ENCODE results near the gene GPR146.

DNA sequence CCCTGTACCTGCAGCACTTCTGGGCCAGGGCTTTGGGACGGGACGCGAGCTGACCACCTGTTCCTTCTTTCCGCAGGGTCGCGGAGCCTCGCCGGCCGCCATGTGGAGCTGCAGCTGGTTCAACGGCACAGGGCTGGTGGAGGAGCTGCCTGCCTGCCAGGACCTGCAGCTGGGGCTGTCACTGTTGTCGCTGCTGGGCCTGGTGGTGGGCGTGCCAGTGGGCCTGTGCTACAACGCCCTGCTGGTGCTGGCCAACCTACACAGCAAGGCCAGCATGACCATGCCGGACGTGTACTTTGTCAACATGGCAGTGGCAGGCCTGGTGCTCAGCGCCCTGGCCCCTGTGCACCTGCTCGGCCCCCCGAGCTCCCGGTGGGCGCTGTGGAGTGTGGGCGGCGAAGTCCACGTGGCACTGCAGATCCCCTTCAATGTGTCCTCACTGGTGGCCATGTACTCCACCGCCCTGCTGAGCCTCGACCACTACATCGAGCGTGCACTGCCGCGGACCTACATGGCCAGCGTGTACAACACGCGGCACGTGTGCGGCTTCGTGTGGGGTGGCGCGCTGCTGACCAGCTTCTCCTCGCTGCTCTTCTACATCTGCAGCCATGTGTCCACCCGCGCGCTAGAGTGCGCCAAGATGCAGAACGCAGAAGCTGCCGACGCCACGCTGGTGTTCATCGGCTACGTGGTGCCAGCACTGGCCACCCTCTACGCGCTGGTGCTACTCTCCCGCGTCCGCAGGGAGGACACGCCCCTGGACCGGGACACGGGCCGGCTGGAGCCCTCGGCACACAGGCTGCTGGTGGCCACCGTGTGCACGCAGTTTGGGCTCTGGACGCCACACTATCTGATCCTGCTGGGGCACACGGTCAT lies 13.3 kb downstream of the GPR146 start:
- TF ChIP-seq, protein P1, sequence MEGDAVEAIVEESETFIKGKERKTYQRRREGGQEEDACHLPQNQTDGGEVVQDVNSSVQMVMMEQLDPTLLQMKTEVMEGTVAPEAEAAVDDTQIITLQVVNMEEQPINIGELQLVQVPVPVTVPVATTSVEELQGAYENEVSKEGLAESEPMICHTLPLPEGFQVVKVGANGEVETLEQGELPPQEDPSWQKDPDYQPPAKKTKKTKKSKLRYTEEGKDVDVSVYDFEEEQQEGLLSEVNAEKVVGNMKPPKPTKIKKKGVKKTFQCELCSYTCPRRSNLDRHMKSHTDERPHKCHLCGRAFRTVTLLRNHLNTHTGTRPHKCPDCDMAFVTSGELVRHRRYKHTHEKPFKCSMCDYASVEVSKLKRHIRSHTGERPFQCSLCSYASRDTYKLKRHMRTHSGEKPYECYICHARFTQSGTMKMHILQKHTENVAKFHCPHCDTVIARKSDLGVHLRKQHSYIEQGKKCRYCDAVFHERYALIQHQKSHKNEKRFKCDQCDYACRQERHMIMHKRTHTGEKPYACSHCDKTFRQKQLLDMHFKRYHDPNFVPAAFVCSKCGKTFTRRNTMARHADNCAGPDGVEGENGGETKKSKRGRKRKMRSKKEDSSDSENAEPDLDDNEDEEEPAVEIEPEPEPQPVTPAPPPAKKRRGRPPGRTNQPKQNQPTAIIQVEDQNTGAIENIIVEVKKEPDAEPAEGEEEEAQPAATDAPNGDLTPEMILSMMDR (conservative IDR thresholded peaks at IDR 0.05; ENCODE audit: low read depth, low read length), result no peak
- TF ChIP-seq POLR2A (IDR thresholded peaks at IDR 0.05; ENCODE audit: low read depth, low read length), result no peak
- TF ChIP-seq, protein P2, sequence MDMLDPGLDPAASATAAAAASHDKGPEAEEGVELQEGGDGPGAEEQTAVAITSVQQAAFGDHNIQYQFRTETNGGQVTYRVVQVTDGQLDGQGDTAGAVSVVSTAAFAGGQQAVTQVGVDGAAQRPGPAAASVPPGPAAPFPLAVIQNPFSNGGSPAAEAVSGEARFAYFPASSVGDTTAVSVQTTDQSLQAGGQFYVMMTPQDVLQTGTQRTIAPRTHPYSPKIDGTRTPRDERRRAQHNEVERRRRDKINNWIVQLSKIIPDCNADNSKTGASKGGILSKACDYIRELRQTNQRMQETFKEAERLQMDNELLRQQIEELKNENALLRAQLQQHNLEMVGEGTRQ (IDR thresholded peaks at IDR 0.05; ENCODE audit: low read depth, low read length), result no peak
- TF ChIP-seq RAD21 (IDR thresholded peaks at IDR 0.05; ENCODE audit: low read length), result no peak
- no peak for TF ChIP-seq MXI1 (IDR thresholded peaks at IDR 0.05; ENCODE audit: borderline replicate concordance, low read depth, low read length)
